ENCODE results near the gene SUMF2.
A peak's percentile ranks its signal among the peaks of the same experiment; 100 is the strongest.
"Not testable (repeated sequence)": the region's sequence is repeated elsewhere in the genome, so short reads cannot be mapped to it uniquely, and the experiment has no call there.

The SUMF2 gene

GRCh38 chr7:56053379-56053778, 10.7 kb upstream of the SUMF2 start:
- DNase-seq: no peak
- in situ Hi-C loops (cut with MboI; ENCODE audit: low pct_unique_long_range_greater_than_20kb, low sequenced_read_pairs): no loop called here

DNA sequence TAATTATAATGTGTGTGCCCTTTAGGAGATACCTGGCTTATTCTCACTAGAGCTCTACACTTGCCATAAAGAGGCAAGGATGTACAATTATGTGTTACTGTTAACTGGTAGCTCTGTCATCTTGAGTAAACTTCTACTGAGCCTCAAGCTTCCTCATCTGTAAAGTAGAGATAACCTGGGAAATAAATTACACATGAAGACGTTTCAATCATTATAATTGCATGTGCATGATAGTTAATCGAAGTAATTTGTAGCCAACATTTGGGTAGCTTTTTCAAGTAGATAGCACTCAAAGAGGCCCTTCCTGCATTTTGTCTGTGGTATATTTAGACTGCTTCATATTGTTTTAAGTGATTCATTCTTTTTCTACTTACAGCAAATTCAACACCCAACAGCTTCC, 10.1 kb upstream of the SUMF2 start:
- in situ Hi-C loops (cut with MboI; ENCODE audit: low pct_unique_long_range_greater_than_20kb, low sequenced_read_pairs): no loop called here
- no peak for DNase-seq

GRCh38 chr7:56062382-56062781, 1.7 kb upstream of the SUMF2 start:
- DNase-seq: no peak
- in situ Hi-C loops (cut with MboI; ENCODE audit: low pct_unique_long_range_greater_than_20kb, low sequenced_read_pairs): no loop called here

GRCh38 chr7:56063500-56063881, 595 bp upstream of the SUMF2 start:
- DNase-seq: no peak
- in situ Hi-C loops (cut with MboI; ENCODE audit: low pct_unique_long_range_greater_than_20kb, low sequenced_read_pairs): no loop called here

DNA sequence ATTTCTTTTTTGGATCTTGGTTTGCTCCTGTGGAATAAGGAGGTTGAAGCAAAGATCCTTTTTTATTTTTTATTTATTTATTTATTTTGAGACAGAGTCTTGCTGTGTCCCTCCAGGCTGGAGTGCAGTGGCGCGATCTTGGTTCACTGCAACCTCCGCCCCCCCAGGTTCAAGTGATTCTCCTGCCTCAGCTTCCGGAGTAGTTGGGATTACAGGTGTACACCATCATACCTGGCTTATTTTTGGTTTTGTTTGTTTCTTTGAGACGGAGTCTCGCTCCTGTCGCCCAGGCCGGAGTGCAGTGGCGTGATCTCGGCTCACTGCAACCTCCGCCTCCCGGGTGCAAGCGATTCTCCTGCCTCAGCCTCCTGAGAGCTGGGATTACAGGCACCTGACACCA, 2.3 kb downstream of the SUMF2 start:
- in situ Hi-C loops (cut with MboI; ENCODE audit: low pct_unique_long_range_greater_than_20kb, low sequenced_read_pairs); DNase-seq: not testable (repeated sequence)

GRCh38 chr7:56074371-56074791, 10.3 kb downstream of the SUMF2 start:
- in situ Hi-C loops (cut with MboI; ENCODE audit: low pct_unique_long_range_greater_than_20kb, low sequenced_read_pairs): no loop called here

GRCh38 chr7:56077681-56078080, 13.6 kb downstream of the SUMF2 start:
- in situ Hi-C loops (cut with MboI; ENCODE audit: low pct_unique_long_range_greater_than_20kb, low sequenced_read_pairs): no loop called here
- DNase-seq: no peak

More at GRCh38 chr7:56074371-56074791, 10.3 kb downstream of the SUMF2 start:
- peak; percentile 89 for DNase-seq

GRCh38 chr7:56078196-56078595, 14.1 kb downstream of the SUMF2 start:
- DNase-seq: no peak
- in situ Hi-C loops (cut with MboI; ENCODE audit: low pct_unique_long_range_greater_than_20kb, low sequenced_read_pairs): no loop called here

- DNase-seq: no peak
- in situ Hi-C loops (cut with MboI; ENCODE audit: low pct_unique_long_range_greater_than_20kb, low sequenced_read_pairs): no loop called here
Observed at GRCh38 chr7:56079450-56080185, 15.5 kb downstream of the SUMF2 start.

DNA sequence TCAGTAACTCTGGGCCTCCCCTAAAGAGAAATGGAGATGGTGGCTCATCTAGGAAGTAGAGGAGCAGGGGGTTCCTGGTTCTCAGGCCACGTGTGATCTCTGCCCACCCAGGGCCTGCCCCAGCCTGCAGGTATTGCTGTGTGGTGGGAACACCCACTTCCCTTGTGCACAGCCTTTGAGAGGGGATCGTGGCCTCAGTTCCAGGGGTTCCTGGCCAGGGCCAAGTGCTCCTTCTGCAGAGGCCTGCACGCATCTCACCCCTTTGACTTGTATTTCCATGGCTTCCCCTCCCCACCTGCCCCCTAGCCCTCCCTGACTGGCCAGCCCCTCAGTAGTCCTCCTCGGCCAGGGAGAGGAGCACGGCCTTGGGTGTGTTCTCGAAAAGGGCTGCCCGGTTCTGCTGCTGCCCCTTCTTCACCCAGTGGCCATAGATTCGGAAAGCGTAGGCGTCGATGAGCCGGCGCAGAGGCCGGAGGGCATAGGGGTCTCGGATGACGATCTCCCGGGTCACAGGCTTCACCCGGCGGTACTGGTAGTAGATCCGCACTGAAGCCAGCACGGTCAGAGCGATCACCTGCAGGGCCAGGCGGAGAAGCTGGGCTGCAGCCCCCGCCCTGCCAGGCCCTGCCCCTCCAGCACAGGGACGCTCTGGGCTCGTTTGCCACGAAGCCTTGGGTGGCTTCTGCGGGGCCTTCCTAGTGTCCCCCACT, 16.8 kb downstream of the SUMF2 start:
- DNase-seq; in situ Hi-C loops (cut with MboI; ENCODE audit: low pct_unique_long_range_greater_than_20kb, low sequenced_read_pairs): not testable (repeated sequence)

DNA sequence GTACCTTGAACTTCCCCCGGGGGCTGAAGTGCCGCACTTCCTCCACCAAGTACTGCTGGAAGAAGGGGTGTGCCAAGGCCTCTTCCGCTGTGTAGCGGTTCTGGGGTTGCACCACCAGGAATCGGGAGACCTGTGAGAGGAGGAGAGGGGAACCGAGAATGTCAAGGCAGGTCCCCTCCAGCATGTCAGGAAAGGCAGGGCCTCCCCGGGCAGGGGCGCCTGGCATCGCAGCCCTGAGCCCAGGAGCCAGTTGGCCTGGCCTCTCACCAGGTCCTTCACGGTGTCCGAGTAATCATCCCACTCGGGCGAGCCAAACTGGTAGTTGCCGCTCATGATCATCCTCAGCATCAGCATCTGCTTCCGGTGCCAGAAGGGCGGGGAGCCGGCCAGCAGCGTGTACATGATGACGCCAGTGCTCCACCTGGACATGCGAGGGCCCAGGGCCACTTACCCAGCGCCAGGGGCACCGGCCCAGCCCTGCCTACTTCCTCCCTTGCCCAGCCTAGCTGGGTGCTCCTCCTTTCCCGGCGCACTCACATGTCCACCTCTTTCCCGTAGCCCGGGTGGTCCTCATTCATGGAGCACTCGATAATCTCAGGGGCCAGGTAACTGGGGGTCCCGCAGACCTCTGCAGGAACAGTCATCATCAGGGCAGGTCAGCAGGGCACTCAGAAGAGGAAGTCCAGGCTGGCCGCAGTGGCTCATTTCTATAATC, 17.7 kb downstream of the SUMF2 start:
- in situ Hi-C loops (cut with MboI; ENCODE audit: low pct_unique_long_range_greater_than_20kb, low sequenced_read_pairs): no loop called here

GRCh38 chr7:56083150-56083785, 19.2 kb downstream of the SUMF2 start:
- in situ Hi-C loops (cut with MboI; ENCODE audit: low pct_unique_long_range_greater_than_20kb, low sequenced_read_pairs): no loop called here
- no peak for DNase-seq

More for the DNA sequence above, 17.7 kb downstream of the SUMF2 start:
- no peak for DNase-seq

DNA sequence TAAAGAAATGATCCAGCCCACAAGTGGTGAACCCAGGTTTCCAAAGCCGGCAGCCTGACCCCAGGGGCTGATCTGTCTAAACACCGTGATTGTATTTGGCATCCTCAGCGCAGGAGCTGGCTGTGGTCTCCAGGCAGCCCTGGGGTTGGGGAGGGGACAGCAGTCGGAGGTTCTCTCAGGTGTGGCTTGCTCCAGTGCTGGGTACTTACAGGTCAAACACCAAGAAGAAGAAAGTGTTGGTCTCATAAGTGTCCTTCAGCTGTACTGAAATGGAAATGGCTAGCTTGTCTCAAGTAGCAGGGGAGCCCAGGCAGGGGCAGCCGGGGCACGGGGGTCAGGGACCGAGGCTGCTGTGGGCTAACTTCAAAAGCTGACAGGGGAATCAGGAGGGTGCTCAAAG, 22.7 kb downstream of the SUMF2 start:
- in situ Hi-C loops (cut with MboI; ENCODE audit: low pct_unique_long_range_greater_than_20kb, low sequenced_read_pairs): no loop called here
- no peak for DNase-seq

- in situ Hi-C loops (cut with MboI; ENCODE audit: low pct_unique_long_range_greater_than_20kb, low sequenced_read_pairs): no loop called here
- no peak for DNase-seq
Observed at GRCh38 chr7:56087445-56087844, 23.4 kb downstream of the SUMF2 start.

- in situ Hi-C loops (cut with MboI; ENCODE audit: low pct_unique_long_range_greater_than_20kb, low sequenced_read_pairs): no loop called here
- DNase-seq: no peak
Observed at GRCh38 chr7:56091591-56091990, 27.5 kb downstream of the SUMF2 start.

GRCh38 chr7:56092388-56092787, 28.3 kb downstream of the SUMF2 start:
- DNase-seq; in situ Hi-C loops (cut with MboI; ENCODE audit: low pct_unique_long_range_greater_than_20kb, low sequenced_read_pairs): not testable (repeated sequence)

DNA sequence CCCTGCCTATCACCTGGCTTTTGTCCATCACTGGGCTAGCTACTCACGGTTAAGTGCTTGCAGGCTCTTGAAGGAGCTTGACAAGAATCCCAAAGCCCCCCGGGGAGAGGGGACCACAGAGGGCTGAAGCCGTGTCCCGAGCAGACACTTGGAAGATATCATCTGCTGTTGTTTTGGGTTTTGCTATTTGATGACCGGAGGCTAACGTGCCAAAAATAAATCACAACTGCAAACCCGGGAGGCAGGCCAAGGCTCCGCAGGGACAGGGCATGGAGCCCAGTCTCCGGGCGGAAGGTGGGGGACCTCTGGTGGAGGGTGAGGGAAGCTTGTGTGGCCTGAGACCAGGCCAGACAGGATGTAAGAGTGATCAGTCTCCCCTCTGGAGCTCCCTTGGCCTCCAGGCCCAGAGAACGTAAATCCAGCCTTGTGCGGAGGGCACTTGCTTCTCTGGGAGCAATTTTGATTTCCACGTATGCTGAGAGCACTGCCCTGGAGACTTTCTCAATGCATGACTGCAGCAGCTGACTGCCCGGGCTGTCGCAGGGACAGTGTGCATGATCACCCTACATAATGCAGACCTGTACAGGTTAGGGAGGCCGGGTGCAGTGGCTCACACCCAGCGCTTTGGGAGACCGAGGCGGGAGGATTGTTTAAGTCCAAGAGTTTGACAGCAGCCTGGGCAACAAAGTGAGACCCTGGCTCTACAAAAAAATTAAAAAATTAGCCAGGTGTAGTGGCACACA, 28.9 kb downstream of the SUMF2 start, which contains the start of gene PHKG1:
Gene PHKG1, minus strand, starts transcription at position 164 of the 743 bp plus-strand sequence. CDS start 4,011 bp downstream, outside the sequence.
- in situ Hi-C loops (cut with MboI; ENCODE audit: low pct_unique_long_range_greater_than_20kb, low sequenced_read_pairs): no loop called here
- DNase-seq: no peak

GRCh38 chr7:56097700-56098099, 33.6 kb downstream of the SUMF2 start:
- in situ Hi-C loops (cut with MboI; ENCODE audit: low pct_unique_long_range_greater_than_20kb, low sequenced_read_pairs): no loop called here
- no peak for DNase-seq

All from KBM-7 (cell line).